HG03354 (cell line): ENCODE measurements around the gene KCNK10.

Source experiments
- ATAC-seq: cut with Tn5 transposase; IDR thresholded peaks from one replicate; pipeline ENCODE4 v1.9.1; 2021; ENCODE audit warnings: mild to moderate bottlenecking; ENCODE audit not compliant: unreplicated experiment, poor library complexity, severe bottlenecking

Gene KCNK10

DNA sequence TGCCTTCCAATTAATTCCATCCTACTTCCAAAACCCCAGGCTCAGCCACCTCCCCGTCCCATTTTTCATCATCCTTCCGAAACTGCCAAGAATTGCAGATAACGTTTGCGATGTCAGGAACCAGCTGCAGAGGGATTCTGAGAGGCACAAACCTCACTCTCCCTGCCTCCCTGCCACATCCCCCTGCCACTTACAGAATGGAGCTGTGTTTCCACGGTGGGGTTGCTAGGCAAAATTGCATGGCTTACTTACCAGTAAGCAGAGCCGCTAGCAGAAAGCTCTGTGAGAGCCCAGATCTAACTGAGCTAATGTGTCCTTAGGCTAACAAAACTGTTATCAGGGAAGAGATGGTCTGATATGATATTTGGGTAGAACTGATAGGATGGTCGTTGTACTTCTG, 127.4 kb downstream of the KCNK10 start:
- ATAC-seq: no peak

DNA sequence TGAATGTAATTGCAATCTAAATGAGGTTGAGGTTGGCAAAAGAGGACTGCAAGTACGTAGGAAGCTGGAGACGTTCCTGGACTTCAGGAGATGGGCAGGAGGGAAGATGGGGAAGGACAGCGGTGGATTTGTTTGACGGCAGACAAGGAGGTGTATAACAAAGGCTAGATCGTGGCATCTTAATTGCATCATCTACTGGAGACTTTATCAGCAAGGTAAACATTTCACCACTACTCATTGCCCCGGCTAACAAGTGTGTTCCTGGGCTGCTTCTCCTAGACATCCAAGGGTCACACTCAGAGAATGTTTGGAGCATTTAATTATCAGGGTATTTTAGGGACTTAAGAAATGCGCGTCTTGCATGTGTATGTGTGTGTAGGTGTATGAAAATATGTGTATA, 128.5 kb downstream of the KCNK10 start:
- ATAC-seq: no peak

DNA sequence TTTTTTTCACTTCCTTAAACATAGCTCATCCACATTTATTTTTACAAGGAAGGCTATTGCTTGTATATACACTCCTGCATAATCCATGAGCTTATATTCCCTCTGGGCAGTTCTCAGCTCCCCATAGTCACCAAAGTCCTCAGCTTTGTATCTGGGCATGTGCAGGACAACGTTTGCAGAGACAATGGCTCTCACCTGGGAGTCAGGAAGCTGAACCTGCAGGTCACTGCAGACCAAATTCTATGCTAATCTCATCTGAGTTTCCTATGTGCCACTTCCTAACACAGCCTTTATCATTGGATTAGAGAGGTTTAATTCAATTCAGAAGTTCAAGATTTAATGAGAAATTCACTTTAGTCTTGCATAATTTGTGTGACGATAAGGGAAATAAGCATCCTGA, 131.5 kb downstream of the KCNK10 start:
- no peak for ATAC-seq

GRCh38 chr14:88189417-88190191, 133.5 kb downstream of the KCNK10 start:
- ATAC-seq: peak; percentile 76

DNA sequence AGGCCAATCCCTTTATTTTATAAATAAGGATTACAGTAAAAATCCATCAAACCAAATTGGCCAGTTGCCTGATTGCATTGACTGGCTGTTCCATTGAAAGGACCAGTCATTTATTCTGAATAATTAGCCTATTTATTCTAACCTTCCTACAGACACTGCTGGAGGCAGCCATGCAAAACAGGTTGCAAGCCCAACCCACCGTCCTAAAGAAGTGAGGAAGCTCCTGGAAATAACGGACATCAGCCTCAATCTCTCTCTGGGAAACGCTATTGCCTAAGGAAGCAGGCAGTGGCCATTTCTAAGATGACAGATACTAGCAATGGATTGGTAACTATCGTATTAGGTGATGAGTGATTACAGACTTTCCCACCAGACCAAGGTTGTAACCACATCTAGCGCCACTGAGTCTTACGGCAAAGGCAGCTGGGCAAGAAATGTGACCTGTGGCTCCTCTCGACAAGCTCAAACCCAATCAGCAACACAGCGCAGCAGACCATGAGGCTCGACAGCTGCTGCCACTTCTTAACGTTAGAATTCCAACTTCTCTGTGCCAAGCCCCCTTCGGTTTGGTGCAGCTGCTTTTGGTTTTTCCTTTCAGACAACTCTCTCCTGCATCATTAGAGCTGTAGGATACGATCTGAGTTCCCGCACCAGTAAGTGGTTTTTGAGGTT, 134.2 kb downstream of the KCNK10 start:
- peak; percentile 57 for ATAC-seq

DNA sequence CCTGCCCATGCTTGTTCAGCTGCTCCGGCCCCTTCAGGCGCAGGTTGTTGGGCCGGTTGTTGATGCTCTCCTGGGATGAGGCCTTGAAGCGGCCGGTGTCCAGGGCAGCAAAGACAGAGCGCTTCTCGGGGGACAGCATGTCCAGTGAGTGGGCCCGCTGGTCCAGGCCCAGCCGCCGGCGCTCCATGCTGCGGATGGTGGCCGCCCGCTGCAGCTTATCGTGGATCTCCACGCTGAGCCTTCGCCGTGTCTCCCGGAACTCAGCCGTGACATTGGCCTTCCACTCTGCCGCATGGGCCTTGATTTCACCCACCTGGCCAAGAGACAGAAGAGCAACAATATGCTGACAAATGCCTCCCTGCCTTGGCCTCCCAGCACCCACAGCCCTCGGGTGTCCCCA, 137.2 kb downstream of the KCNK10 start:
- no peak for ATAC-seq

DNA sequence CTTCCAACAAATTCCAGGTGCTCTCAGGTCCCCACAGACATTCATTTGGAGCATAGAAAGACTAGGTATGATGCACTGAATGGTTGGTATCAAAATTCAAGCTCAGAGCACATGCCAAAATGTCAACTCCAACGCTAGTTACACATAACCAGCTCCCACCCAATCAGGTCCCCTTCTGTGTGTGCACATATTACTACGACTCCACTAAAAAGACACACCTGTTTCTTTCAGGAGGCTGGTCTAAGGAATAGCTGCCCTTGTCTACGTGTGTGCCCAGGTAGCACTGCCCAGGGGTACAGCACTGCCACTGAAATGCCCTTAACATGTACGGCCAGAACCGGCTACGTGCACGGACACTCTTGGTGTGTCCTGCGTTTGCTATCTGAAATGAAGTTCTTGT, 138.1 kb downstream of the KCNK10 start:
- ATAC-seq: no peak

DNA sequence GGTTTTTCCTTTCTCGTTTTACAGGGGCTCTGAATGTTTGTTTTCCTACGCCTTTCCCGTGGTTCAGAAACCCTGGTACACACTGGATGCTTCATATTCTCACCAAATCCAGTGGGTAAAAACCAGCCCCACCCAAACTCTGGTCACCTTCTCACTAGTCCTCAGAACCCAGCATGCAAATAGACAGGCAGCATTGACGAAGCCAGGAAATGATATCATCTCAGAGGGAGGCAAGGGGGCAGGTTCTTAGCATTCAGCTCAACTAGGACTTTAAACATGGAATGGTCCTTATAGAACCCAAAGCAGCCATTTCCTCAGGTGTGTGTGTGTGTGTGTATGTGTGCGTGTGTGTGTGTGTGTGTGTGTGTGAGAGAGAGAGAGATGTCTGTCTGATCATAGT, 142.0 kb downstream of the KCNK10 start:
- no peak for ATAC-seq

DNA sequence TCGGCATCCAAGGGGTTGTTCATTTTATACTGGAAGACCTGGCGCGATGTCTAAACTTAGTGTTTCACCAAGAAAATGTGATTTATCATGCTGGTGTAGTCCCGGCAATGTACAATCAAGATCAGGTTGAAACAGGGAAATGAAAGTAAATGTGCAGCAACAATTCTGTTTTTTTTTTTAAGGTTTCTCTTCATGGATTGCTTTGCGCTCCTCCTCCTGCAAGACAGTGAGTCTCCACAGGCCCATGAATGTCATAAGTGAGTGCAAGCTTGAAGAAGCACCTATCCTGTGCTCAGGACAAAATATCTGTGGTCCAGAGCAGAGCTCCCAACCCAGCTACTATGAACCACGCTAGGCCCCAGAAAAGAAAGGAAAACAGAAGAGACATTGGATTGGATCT, 143.4 kb downstream of the KCNK10 start:
- ATAC-seq: no peak

DNA sequence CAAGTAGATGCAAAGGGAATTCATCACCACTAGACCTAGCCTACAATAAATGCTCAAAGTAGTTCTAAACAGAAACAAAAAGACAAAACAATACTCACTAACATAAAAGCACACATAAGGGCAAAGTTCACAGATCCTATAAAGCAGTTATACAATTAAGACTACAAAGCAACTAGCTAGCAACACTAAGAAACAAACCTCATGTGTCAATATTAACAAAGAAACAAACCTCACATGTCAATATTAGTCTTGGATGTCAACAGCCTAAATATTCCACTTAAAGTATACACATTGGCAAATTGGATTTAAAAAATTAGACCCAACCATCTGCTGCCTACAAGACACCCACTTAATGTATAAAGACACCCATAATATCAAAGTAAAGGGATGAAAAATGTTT, 152.7 kb downstream of the KCNK10 start:
- ATAC-seq: no peak

DNA sequence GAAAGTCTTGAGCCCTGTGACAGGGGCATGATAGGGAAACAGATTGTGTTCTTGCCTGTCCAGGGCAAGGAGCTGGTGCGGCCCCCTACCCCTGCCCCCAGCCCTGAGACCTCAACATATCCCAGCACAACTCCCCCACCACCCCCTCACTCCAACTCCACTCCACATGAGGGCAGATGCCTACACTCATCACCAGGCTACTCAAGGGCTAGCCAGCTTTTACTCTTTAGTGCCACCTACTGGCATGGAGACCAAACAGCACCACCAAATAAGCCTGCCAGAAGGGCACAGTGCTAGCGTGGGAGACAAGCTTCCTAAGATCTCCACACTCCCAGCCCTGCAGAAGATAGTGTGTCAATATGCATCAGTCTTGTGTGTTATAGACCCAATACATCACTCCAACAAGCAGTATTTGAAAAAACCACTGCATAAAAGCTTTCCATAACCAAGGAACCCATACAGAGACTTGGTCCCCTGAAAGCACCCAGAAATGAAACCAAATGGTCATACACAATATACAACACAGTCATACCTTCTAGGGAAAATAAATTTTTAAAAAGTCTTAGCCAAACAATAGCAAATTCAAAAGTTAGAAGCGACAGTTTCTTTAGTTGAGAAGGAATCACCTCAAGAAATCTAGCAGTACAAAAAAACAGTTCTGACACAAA, 154.4 kb downstream of the KCNK10 start:
- ATAC-seq: peak; percentile 96

DNA sequence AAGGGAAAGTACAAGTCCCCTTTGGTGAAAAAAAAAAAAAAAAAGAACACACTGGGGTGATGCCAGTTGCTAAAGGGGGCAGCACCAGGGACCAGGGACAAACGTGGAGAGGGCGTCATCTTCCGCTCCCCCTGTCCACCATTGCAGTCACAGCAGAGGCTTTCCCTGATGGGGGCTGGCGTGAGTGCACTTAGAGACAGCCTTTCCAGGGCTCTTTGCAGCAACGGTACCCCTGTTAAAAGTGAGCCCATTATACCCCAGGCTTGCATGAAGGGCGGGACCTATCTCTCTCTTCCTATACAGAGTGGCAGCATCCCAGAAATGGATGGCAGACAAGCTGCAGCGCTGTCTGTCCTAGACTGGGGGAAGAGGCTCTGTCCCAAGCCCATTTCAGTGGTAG, 155.0 kb downstream of the KCNK10 start:
- ATAC-seq: no peak

DNA sequence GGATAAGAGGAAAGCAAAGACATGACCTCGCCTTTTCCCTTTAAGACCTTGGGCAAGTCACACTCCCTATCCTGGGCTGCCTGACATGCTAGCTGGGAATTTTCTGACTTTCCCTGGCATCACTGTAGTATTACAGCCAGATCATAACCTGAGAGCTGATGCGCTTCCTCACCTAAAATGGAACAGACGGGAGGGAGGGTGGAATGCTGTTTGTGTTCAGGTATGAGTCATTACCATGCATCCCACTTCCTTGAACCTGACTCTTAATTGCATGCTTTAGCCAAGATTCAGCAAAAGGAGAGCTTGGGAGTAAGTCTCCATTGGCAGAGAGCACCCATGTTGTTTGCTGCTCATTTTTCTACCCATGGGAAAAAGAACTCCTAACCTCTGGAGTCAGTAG, 156.5 kb downstream of the KCNK10 start:
- no peak for ATAC-seq

- no peak for ATAC-seq
Observed at GRCh38 chr14:88164906-88165534, 158.0 kb downstream of the KCNK10 start.

DNA sequence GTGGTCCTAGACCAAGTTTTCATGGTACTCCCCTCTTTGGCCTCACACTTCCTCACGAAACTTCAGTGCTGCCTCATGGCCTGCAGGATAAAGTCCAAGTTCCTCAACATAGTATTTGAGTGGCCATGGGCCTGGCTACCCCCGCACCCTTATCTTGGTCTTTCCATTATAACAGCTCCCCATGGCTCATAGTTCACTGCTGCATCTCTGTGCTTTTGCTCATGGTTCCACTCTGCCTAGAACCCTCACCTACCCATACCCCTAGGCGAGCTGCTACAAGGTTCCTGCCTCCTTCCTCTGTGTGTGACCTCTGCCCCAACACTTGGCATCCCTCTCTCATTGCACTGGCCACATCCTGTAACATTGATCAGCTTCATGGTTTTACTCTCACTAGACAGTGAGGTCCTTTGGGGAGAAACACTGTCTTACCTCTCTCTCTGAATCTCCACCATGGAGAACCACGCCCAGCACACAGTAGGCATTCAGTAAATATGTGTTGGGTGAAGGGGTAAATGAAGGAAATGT, 159.3 kb downstream of the KCNK10 start:
- ATAC-seq: no peak

DNA sequence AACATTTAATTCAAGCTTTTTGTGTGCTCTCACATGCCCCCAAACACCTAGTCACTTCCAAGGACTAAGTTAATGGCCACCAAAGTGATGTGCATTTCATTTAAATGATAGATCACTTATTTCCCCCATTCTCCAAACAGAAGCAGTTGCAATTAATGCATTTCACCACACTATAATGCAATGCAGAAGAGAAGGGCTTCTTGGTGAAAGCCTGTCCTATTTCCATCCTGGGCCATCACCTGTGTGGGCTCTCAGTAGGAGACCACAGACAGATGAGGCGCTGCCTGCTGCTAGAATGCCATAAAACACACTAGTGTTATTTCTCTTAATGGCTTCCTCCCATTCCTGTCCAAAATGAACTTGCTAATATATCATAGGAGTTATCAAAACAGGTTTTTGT, 166.9 kb downstream of the KCNK10 start:
- ATAC-seq: no peak

DNA sequence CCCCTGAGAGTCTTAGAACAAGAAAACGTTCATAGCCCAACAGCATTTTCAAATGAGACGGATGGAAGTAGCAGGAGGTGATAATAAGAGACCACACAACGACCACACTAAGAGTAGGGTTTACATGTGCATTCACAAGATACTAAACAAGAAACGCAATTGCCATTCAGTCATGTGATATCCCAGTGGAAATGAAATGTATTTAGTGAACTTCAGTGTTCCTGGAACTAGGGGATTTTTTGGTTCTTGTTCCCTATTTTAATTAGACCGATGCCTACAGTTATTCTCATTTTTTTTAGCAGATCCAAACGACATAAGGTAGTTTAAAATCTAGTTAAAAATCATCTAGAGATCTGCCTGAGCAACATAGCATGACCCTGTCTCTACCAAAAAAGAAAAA, 168.1 kb downstream of the KCNK10 start:
- no peak for ATAC-seq

- no peak for ATAC-seq
Observed at GRCh38 chr14:88154321-88154720, 168.7 kb downstream of the KCNK10 start.

DNA sequence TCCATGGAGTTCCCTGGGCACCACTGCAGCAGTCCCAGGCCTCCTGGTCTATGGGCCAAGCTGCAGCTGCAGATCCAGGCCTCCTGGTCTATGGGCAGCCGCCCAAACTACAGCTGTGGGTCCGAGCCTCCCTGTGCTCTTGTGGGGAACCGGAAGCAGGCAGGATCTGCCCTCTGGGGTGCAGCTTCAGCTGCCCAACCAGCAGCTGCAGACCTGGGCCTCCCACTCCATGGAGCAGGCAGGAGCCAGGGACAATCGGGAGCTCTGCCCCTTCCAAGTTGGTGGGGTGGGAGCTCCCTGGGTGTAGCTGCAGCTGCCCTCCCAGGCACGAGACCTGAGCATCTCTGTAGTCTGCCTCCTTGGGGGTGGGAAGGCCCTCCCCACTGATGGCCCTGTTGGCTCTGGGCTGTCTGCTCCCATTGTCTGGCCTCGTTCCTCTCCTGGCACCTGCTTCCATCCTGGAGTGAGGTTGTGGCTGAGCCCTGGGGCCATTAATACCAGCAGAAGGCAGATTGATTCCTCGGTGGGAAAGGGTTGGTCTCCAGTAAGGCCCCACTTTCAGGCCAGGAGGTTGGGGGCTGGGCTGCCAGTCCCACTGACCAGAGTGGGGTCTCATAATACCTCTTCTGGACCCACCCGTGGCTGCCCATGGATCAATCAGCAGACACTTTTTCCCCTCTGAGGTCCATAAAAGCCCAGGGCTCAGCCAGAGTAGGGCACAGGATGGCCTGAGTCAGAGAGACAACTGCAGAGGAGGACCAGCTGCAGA, 176.0 kb downstream of the KCNK10 start:
- ATAC-seq: no peak

DNA sequence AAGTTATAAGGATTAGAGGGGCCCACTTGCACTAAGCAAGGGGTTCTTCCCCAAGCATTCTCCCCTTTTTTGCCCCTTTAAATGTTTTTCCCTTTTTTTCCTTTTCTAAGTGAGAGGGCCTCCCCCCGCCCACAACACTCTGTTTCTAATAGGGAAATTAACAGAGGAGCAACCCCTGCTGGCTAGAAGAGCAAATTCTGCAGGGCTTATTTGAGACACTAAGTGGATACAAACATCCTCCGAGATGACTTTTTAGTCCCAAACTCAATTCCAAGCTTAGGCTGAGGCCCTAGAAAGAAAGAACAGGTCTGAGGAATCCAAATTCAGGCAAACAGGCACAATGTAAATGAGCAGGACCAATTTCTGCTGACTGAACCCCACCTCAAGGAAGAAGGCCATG, 179.3 kb downstream of the KCNK10 start:
- no peak for ATAC-seq
